Stimulated activated CD4-positive, alpha-beta T cell treated with anti-CD3 and anti-CD28 coated beads, Interleukin-12 subunit alpha, Interleukin-12 subunit beta, amount 100 ng/mL, for 4 hours (primary cell): ENCODE measurements around the gene MS4A3.
"Not testable (repeated sequence)": the region's sequence is repeated elsewhere in the genome, so short reads cannot be mapped to it uniquely, and the experiment has no call there.

ENCODE experiments used
- DNase-seq: peaks from one replicate; pipeline ENCODE4 v3.0.0-alpha.2; 2020

MS4A3 gene

DNA sequence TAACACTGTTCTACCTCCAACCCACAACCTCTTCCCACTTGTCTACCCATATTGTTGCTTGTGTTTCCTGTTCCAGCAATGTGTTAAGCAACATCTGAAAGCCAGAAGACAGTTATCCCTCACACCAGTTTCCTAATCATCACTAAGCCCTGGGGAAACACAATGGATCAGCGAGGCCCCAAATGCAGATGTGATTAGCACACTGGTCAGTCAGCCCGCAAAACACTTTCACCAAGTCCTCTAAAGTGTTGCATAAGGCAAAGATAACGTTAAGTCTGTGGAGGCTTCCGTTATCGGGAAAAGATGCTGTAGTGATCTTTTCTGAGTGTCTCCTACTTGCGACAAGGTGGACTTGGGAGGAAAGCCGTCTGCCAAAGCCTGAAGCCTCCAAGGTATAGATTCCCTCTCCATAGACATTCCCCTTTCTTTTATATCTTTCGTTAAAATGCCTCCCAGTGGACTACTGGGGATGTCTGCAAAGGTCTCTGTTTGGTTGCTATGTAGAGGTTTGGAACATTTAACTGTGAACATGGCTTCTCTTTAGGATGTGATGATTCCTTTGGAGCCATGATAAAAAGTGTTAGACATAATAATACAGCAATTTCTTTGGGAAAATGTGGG is at the start of gene MS4A3:
MS4A3 (plus strand) TSS at position 317 of the 621 bp plus-strand sequence. CDS start 4,496 bp downstream, outside the sequence.
- no peak for DNase-seq

GRCh38 chr11:60016881-60017280 is 39.6 kb upstream of the MS4A3 start, which contains the start of gene OOSP4B:
OOSP4B (plus strand) TSS chr11:60017181.
- no peak for DNase-seq

DNA sequence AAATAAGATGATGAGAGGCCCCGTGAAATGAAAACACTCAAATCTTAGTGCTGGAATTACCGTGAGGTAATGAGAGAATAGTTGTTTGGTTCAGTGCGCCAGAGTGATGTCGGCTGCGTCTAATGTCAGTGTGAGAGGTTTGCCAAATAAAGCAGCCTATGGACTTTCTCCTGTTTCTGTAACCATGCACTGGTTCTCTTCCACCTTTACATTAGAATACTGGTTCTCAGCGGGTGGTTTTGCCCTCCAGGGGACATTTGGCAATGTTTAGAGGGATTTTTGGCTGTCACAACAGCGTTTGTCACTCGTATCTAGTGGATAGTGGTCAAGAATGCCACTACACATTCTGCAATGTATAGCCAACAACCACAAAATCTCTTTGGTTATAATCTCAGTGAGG is 38.4 kb upstream of the MS4A3 start:
- no peak for DNase-seq

DNA sequence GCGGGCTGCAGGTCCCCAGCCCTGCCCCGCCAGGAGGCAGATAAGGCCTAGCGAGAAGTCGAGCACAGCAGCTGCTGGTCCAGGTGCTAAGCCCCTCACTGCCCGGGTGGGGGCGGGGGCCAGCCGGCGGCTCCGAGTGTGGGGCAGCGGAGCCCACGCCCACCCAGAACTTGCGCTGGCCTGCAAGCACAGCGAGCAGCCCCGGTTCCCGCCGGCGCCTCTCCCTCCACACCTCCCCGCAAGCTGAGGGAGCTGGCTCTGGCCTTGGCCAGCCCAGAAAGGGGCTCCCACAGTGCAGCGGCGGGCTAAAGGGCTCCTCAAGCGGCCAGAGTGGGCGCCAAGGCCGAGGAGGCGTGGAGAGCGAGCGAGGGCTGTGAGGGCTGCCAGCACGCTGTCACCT is 36.1 kb upstream of the MS4A3 start:
- DNase-seq: not testable (repeated sequence)

GRCh38 chr11:60029015-60029632 is 27.3 kb upstream of the MS4A3 start:
- no peak for DNase-seq

- DNase-seq: no peak
Observed at GRCh38 chr11:60040109-60040508, 16.4 kb upstream of the MS4A3 start, which contains the start of gene OOSP2. OOSP2 (plus strand) TSS chr11:60040409; CDS start chr11:60040460, 51 bp downstream.

- DNase-seq: not testable (repeated sequence)
Observed at GRCh38 chr11:60050422-60050821, 6.0 kb upstream of the MS4A3 start.

DNA sequence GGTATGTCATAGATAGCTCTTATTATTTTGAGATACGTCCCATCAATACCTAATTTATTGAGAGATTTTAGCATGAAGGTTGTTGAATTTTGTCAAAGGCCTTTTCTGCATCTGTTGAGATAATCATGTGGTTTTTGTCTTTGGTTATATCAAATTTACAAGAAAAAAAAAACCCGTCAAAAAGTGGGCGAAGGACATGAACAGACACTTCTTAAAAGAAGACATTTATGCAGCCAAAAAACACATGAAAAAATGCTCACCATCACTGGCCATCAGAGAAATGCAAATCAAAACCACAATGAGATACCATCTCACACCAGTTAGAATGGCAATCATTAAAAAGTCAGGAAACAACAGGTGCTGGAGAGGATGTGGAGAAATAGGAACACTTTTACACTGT is 5.6 kb upstream of the MS4A3 start:
- DNase-seq: not testable (repeated sequence)

- no peak for DNase-seq
Observed at GRCh38 chr11:60059052-60059451, 2.6 kb downstream of the MS4A3 start.

DNA sequence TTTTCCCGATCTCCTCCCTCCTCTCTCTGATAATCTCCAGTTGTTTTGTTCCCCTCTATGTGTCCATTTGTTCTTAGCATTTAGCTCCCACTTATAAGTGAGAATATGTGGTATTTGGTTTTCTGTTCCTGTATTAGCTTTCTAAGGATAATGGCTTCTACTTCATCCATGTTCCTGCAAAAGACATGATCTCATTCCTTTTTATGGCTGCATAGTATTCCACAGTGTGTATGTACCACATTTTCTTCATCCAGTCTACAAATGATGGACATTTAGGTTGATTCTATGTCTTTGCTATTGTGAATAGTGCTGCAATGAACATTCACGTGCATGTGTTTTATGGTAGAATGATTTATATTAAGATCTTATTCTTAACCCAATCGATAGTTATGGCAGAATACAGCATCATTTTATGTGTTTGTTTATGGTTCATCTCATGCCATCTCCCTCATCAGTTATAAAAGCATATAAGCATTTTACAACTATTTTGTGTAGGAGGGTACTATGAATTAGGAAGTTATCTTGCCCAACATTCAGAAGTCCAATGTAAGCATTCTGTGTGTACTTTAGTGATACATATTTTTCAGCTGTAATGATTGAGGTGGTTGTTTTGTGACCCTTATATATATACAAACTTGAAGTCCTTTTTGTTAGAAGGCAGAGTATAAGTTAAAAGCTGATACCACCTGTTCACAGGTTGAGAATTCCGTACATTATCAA is 3.2 kb downstream of the MS4A3 start:
- no peak for DNase-seq

- no peak for DNase-seq
Observed at GRCh38 chr11:60064111-60064510, 7.6 kb downstream of the MS4A3 start.

- DNase-seq: no peak
Observed at GRCh38 chr11:60065801-60066200, 9.3 kb downstream of the MS4A3 start.

- DNase-seq: no peak
Observed at GRCh38 chr11:60069450-60069849, 13.0 kb downstream of the MS4A3 start.

GRCh38 chr11:60071644-60072043 is 15.2 kb downstream of the MS4A3 start:
- not testable (repeated sequence) for DNase-seq

DNA sequence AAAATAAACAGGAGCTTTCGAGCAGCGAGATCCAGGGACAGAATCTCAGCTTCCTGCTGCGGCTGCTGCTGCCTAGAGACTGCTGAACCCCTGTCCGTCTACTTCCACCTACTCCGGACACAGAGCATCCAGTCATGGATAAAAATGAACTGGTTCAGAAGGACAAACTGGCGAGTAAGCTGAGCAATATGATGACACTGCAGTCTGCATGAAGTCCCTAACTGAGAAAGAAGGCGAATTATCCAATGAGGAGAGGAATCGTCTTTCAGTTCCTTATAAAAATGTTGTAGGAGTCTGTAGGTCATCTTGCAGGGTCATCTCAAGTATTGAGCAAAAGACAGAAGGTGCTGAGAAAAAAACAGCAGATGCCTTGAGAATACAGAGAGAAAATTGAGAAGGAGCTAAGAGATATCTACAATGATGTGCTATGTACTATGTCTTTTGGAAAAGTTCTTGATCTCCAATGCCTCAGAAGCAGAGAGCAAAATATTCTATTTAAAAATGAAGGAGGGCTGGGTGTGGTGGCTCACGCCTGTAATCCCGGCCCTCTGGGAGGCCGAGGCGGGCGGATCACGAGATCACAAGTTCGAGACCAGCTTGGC is 20.9 kb downstream of the MS4A3 start:
- no peak for DNase-seq

DNA sequence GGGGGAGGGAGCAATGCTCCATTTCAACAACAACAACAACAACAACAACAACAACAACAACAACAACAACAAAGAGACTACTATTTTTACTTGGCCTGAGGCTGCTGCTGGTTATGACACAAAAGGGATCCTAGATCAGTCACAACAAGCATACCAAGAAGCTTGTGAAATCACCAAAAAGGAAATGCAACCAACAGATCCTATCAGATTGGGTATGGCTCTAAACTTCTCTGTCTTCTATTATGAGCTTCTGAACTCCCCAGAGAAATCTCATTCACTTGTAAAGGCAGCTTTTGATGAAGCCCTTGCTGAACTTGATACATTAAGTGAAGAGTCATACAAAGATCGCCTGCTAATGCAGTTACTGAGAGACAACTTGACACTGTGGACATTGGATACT is 21.5 kb downstream of the MS4A3 start:
- no peak for DNase-seq

DNA sequence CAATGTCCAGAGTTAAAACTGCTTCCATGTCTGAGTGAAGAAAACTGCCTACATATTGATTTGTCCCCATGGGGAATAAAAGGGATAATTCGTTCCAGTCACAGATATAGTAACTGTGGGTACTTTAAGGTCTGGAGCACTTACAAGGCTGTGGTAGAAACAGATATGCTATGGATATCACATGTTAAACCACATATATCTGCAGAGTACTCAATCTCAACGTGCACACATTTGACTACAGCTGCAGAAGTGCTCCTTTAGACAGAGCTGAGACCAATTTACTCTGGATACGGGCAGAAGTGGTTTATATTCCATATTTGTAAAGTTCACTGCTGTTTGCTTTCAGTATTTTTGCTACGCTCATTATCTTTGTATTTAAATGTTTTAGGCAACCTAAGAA is 22.3 kb downstream of the MS4A3 start:
- DNase-seq: no peak

DNA sequence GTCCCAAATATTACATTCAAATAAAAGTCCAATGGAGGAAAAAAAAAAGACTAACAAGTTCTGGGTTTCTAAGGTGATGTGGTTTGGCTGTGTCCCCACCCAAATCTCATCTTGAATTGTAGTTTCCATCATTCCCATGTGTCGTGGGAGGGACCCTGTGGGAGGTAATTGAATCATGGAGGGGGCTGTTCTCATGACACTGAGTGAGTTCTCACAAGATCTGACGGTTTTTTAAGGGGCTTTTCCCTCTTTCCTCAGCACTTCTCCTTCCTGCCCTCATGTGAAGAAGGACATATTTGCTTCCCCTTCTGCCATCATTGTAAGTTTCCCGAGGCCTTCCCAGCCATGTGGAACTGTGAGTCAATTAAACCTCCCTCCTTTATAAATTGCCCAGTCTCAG is 24.1 kb downstream of the MS4A3 start:
- no peak for DNase-seq

GRCh38 chr11:60084631-60085273 is 28.3 kb downstream of the MS4A3 start:
- no peak for DNase-seq

DNA sequence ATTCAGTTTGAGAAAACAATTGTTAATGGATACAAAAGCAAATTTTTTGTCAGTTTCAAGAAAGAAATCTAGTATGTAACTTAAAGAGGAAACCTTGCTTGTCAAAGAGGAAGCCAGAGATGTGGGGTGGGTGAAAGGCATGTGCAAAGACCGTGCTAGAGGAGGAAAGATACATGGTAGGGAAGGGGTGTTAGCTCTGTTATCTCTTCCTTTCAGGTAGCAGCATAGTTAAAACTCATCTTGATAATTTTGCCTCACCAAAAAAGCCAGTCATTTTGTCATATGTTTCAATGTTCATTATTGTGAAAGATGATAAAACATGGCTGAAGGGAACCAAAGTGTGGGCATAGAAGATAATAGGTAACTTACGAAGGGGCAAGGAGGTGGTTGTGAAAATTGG is 29.4 kb downstream of the MS4A3 start:
- DNase-seq: no peak

DNA sequence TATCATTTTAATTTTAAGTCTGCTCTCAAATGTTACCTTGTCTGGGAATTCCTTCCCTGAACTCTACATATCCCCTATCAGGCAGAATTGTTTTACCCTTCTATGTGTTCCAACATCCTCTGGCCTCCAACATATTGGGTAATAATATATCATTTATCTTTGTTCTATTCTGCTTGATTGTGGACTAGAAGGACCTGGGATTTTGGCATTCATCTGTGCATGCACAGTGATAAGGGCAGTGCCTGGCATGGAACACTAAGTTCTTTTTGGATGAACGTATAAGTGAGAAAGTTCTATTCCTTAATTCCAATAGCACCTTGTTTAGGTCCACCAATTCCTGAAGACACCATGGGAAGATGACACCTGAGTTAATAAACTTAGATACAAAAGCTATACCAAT is 30.8 kb downstream of the MS4A3 start:
- DNase-seq: no peak

DNA sequence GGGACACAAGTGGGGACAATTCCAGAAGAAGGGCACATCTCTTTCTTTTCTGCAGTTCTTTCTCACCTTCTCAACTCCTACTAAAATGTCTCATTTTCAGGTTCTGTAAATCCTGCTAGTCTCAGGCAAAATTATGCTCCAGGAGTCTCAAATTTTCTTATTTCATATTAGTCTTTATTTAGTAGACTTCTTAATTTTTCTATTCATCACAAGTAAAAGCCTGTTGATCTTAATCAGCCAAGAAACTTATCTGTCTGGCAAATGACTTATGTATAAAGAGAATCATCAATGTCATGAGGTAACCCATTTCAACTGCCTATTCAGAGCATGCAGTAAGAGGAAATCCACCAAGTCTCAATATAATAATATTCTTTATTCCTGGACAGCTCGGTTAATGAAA is 31.9 kb downstream of the MS4A3 start, which contains the start of gene MS4A2:
MS4A2 (plus strand) TSS at position 301 of the 400 bp plus-strand sequence. CDS start 102 bp downstream, outside the sequence.
- no peak for DNase-seq
